Left renal cortex interstitium (tissue), 4 donors: Measurements from ENCODE around the gene SIPA1L3. TPM values are rescaled to one million over a fixed set of nuclear protein-coding genes. Genes with fewer than 3 reads are reported as not detected.

ENCODE experiments used
- DNase-seq, 4 donors: peaks; one replicate each; pipeline ENCODE4 v3.0.0-alpha.2; 2013; ENCODE audit warnings: low read depth in 4 of 4, low spot score in 2 of 4, missing footprints in 1 of 4
- polyA plus RNA-seq, 4 donors: library from polyadenylated mRNA; unstranded; fragments of 120-200 nt; gene quantifications; one replicate each; pipeline ENCODE4 v1.2.1, GENCODE V29; 2013; ENCODE audit not compliant: insufficient read length in 4 of 4

Gene SIPA1L3
- polyA plus RNA-seq, 4 donors = 17.3 to 29.4 (median 22.8) TPM

GRCh38 chr19:38168637-38169036 is 261.6 kb downstream of the SIPA1L3 start:
- DNase-seq = no peak

GRCh38 chr19:38170334-38170733 is 263.3 kb downstream of the SIPA1L3 start:
- no peak for DNase-seq

- no peak for DNase-seq
Observed at GRCh38 chr19:38172001-38172400, 265.0 kb downstream of the SIPA1L3 start.

GRCh38 chr19:38173291-38174041 is 266.5 kb downstream of the SIPA1L3 start:
- no peak for DNase-seq

DNA sequence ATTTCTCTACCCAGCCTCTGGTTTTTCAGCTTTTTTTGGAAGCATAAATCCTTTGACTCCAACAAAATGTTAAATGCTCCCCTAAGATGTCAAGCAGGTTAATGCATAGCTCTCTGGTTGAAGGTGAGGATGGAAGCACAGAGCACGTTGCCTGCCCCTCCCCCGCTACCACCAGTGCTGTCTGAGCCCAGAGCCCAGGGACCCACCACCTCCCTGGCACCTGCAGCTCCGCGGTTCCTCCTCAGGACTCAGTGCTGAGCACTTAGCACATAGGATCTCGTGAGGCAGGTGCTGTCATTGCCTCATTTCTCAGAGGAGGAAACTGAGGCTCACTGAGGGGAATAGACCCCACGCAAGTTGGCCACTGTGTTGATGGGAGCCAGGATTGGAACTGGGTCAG is 268.4 kb downstream of the SIPA1L3 start:
- DNase-seq = no peak

GRCh38 chr19:38180071-38180470 is 273.1 kb downstream of the SIPA1L3 start:
- DNase-seq = no peak

- DNase-seq = no peak
Observed at GRCh38 chr19:38182536-38183210, 275.7 kb downstream of the SIPA1L3 start.

DNA sequence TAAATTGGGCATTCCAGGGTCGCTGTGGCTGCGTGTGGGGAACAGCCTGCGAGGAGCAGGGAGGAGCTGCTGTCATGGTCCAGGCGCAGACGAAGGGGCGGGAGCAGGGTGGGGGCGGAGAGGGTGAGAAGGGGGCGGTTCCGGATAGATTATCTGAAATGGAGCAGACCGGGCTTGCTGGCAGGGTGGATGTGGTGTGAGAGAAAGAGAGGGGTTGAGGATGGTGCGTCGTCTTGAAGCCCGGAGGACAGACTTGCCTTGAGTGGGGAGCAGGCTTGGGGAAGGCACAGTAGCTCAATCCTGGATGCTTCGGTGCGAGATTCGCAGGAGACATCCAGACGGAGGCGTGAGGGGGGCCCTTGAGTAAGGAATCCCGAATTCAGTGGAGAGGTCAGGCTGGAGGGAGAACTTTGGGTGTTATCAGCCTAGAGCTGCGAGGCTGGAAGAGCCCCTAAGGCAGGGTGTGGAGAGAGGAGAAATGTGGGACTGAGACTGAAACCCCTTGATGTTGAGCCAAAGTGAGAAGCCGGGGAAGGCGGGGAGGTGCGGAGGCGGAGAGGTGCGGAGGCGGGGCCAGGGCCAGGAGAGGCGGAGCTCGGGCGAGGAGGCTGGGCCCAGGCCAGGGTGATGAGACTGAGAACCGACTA is 276.4 kb downstream of the SIPA1L3 start:
- peak in 2 of 4 donors; percentile 11 to 25 for DNase-seq

GRCh38 chr19:38184815-38185214 is 277.8 kb downstream of the SIPA1L3 start:
- DNase-seq = no peak

GRCh38 chr19:38185562-38185961 is 278.6 kb downstream of the SIPA1L3 start:
- no peak for DNase-seq

DNA sequence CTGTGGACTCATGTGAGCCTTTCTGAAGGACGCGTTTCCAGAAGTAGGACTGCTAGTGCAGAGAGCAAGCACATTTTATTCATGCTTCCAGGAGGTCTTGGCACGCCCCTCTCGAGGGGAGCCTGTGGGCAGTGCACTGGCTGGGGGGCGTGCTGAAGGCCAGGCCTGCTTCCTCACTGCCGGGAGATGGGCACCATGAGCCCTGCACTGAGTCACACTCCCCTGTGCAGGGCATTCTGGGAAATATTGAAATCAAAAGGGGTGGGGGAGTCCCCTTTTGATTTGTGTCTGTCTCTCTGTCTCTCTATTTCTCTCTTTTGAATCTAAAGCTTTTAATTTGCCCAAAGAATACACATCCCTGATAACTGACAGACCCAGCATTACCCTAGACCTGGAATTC is 283.1 kb downstream of the SIPA1L3 start:
- no peak for DNase-seq

DNA sequence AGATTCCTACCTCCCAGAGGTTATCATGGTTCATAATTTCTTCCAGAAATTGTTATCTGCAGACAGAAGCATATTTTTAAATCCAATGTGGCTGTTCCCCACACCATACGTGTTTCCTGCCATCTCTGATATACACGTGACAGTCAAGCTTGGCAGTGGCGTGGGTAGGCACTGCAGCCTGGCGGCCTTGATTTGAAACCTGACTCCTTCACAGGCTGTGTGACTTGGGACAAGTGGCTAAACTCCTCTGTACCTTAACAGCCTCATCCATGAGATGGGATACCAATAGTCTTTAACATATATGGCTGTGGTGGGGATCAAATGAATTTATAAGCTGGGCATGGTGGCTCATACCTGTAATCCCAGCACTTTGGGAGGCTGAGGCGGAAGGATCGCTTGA is 283.8 kb downstream of the SIPA1L3 start:
- no peak for DNase-seq

- DNase-seq = no peak
Observed at GRCh38 chr19:38191747-38192146, 284.7 kb downstream of the SIPA1L3 start.

DNA sequence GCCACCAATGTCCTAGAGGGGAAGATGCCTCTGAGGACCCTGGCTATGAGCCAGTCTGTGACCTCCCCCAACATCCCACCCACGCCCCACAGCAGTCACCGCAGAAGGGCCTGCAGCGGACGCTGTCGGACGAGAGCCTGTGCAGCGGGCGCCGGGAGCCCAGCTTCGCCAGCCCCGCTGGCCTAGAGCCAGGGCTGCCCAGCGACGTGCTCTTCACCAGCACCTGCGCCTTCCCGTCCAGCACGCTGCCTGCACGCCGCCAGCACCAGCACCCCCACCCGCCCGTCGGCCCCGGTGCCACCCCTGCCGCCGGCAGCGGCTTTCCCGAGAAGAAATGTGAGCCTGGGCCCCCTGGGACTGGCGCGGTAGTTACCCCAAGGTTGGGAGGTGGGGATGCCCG is 286.4 kb downstream of the SIPA1L3 start:
- DNase-seq = no peak

GRCh38 chr19:38194061-38194701 is 287.2 kb downstream of the SIPA1L3 start:
- no peak for DNase-seq

DNA sequence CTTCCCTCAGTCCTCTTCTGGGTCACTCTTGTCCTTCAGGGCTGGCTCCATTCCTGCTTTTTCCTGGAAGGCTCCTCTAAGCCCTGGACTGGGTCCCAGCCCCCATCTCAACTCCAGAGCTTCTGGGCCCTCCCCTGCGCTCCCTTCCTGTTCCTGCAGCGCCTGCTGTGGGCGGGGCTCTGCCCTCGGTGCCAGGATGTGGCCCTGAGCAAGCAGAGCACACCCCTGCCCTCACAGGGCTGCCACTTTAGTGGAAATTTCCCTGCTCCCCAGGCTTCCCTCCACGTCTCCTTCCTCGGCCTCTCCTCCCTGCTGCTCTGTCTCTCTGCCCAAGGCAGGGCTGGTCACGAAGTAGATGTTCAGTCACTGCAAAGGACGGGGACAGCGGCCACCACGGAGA is 288.2 kb downstream of the SIPA1L3 start:
- no peak for DNase-seq

GRCh38 chr19:38196245-38196837 is 289.3 kb downstream of the SIPA1L3 start:
- no peak for DNase-seq

- DNase-seq = no peak
Observed at GRCh38 chr19:38196948-38197656, 290.1 kb downstream of the SIPA1L3 start.

GRCh38 chr19:38197937-38198704 is 291.1 kb downstream of the SIPA1L3 start:
- DNase-seq = no peak
